Choroid plexus epithelial cell (primary cell): ENCODE data around the gene HIPK1.
"Not testable (repeated sequence)": the region's sequence is repeated elsewhere in the genome, so short reads cannot be mapped to it uniquely, and the experiment has no call there.

Experiments used
- DNase-seq: peaks from one replicate; pipeline ENCODE4 v3.0.0-alpha.2; 2010; ENCODE audit warnings: low read depth
- H3K4me3 ChIP-seq: 2 replicates; pipeline ENCODE4 v1.5.1; 2011; ENCODE audit warnings: low read depth, mild to moderate bottlenecking, control low read depth, low read length, moderate library complexity
- CTCF ChIP-seq: conservative IDR thresholded peaks from 2 replicates; pipeline ENCODE4 v1.5.1; 2011; ENCODE audit warnings: low read depth, mild to moderate bottlenecking, control low read depth, inconsistent platforms, low read length, moderate library complexity

Gene HIPK1

GRCh38 chr1:114009393-114009792, 80.3 kb downstream of the HIPK1 start:
- TF ChIP-seq CTCF, result no peak
- DNase-seq, result peak; percentile 87

GRCh38 chr1:114010433-114011184, 81.5 kb downstream of the HIPK1 start:
- TF ChIP-seq CTCF, result no peak
- no peak for DNase-seq
- H3K4me3 ChIP-seq, result no peak overlapping the region

More at GRCh38 chr1:114009393-114009792, 80.3 kb downstream of the HIPK1 start:
- no peak overlapping the region for H3K4me3 ChIP-seq

- no peak for TF ChIP-seq CTCF
- no peak for DNase-seq
- no peak overlapping the region for H3K4me3 ChIP-seq
These were observed 82.7 kb downstream of the HIPK1 start for GRCh38 chr1:114011796-114012195.

- DNase-seq, result peak; percentile 62
- no peak for TF ChIP-seq CTCF
These were observed 86.0 kb downstream of the HIPK1 start for GRCh38 chr1:114015075-114015474.

GRCh38 chr1:114019724-114020123, 90.6 kb downstream of the HIPK1 start:
- H3K4me3 ChIP-seq, DNase-seq: not testable (repeated sequence)

More at GRCh38 chr1:114015075-114015474, 86.0 kb downstream of the HIPK1 start:
- no peak overlapping the region for H3K4me3 ChIP-seq

GRCh38 chr1:114021665-114022099, 92.6 kb downstream of the HIPK1 start:
- no peak for TF ChIP-seq CTCF
- no peak overlapping the region for H3K4me3 ChIP-seq
- peak; percentile 16 for DNase-seq

- DNase-seq, result no peak
- TF ChIP-seq CTCF, result no peak
- no peak overlapping the region for H3K4me3 ChIP-seq
These were observed 93.8 kb downstream of the HIPK1 start for GRCh38 chr1:114022877-114023276.
